Heart left ventricle (tissue), 13 donors: ENCODE data around the gene SMARCD2.

Experiments used
- CTCF ChIP-seq, 12 donors: fragments of 200-600 bp; sonication (generic) in 4 of 12; IDR thresholded peaks; one replicate each; pipeline versions ENCODE4 v1.5.0 to v1.8.0; 2018 to 2022; ENCODE audit warnings: antibody characterized with exemption in 12 of 12, mild to moderate bottlenecking in 5 of 12
- POLR2A ChIP-seq, 2 donors: fragments of 450-650 bp; IDR thresholded peaks; one replicate each; pipeline ENCODE4 v1.6.1; 2017; ENCODE audit warnings: antibody characterized with exemption in 2 of 2, mild to moderate bottlenecking in 2 of 2, moderate library complexity in 2 of 2
- donor health status: ischemic (EF 13 %, LVEDD 7.1; RV severe dilation, severe dysfunction).
- donor health status: DM: no; HTN: yes; CAD: no.
- donor health status: DM: no; HTN: no; CAD: no.
- donor health status: ischemic (EF 25% LVEDD 6.9; RV normal size, moderate dysfunction).
- donor health status: ischemic (EF 25% LVEDD 5.7; RV mildly dilated, moderate dysfunction).
- donor health status: ischemic (EF 35%, LVEDD 5.7; RV mildly dilated, moderate dysfunction).
- donor health status: nonischemic (EF 11% LVEDD 7.7; RV severe dilation, severe dysfunction).
- donor health status: DM: yes; HTN: yes; CAD: no.
- donor health status: PGD.
- donor health status: ischemic (EF 29% LVEDD 5.4; RV normal size, mild dysfunction).
- donor health status: nonischemic (EF 23%, LVEDD 6.1; RV moderate dilation, normal function).

- TF ChIP-seq POLR2A (IDR thresholded peaks at IDR 0.05) = no peak
- TF ChIP-seq CTCF (IDR thresholded peaks at IDR 0.05) = no peak
These were observed 18.1 kb downstream of the SMARCD2 start for GRCh38 chr17:63824362-63824761.
